MCF 10A (cell line): Measurements from ENCODE around the gene OSBPL2. TPM values are rescaled to one million over a fixed set of nuclear protein-coding genes. Genes with fewer than 3 reads are reported as not detected.

ENCODE experiments used
- BruUV-seq: library from RNA; stranded (reverse); fragments of 400-500 nt; replicated peaks from 2 replicates; lab custom pipeline; 2021; lab: Mats Ljungman, UMichigan
- CTCF ChIA-PET: fragments of 300-600 bp; sonication (Branson Sonifier 250); formaldehyde crosslinking; extraction: SDS; loops from one replicate; lab custom pipeline; 2021; ENCODE audit warnings: antibody characterized with exemption, inconsistent platforms; lab: Yijun Ruan, JAX
- POLR2A ChIA-PET: fragments of 300-600, 350-650 bp; sonication (Branson Sonifier 250); formaldehyde crosslinking; extraction: SDS; loops from one replicate; lab custom pipeline; 2020; ENCODE audit warnings: antibody characterized with exemption, inconsistent platforms; lab: Yijun Ruan, JAX
- DNase-seq: peaks from one replicate; pipeline ENCODE4 v3.0.0-alpha.2; 2018; ENCODE audit not compliant: unreplicated experiment
- H3K27ac Mint-ChIP-seq: one replicate; pipeline ENCODE4 v1.8.0; 2022; ENCODE audit warnings: mild to moderate bottlenecking, low read depth, mixed read lengths; ENCODE audit not compliant: unreplicated experiment
- H3K27me3 Mint-ChIP-seq: one replicate; pipeline ENCODE4 v1.8.0; 2022; ENCODE audit warnings: mixed read lengths; ENCODE audit not compliant: insufficient read depth, unreplicated experiment
- H3K36me3 Mint-ChIP-seq: one replicate; pipeline ENCODE4 v1.8.0; 2022; ENCODE audit warnings: mild to moderate bottlenecking, moderate library complexity, mixed read lengths; ENCODE audit not compliant: insufficient read depth, unreplicated experiment
- H3K4me1 Mint-ChIP-seq: one replicate; pipeline ENCODE4 v1.8.0; 2022; ENCODE audit warnings: mixed read lengths; ENCODE audit not compliant: insufficient read depth, unreplicated experiment
- H3K4me3 Mint-ChIP-seq: one replicate; pipeline ENCODE4 v1.8.0; 2022; ENCODE audit warnings: mild to moderate bottlenecking, moderate library complexity, mixed read lengths; ENCODE audit not compliant: unreplicated experiment
- H3K9me3 Mint-ChIP-seq: one replicate; pipeline ENCODE4 v1.8.0; 2022; ENCODE audit warnings: mixed read lengths; ENCODE audit not compliant: unreplicated experiment
- intact Hi-C: fragments of 100-400 bp; cut with micrococcal nuclease; formaldehyde crosslinking; loops from 2 replicates; pipeline ENCODE4 v1.14.1; 2022
- total RNA-seq: library from RNA; stranded (reverse); gene quantifications from 2 replicates; pipeline ENCODE4 v1.2.3, GENCODE V29; 2022
- TF ChIP-seq, protein P1 (sequence below): fragments of 200-600 bp; IDR thresholded peaks from one replicate; pipeline ENCODE4 v1.8.0; 2022; ENCODE audit warnings: antibody characterized with exemption, mild to moderate bottlenecking; ENCODE audit not compliant: unreplicated experiment

Gene OSBPL2
- total RNA-seq, 1 experiment from 2014 or later, result 38.8 TPM

DNA sequence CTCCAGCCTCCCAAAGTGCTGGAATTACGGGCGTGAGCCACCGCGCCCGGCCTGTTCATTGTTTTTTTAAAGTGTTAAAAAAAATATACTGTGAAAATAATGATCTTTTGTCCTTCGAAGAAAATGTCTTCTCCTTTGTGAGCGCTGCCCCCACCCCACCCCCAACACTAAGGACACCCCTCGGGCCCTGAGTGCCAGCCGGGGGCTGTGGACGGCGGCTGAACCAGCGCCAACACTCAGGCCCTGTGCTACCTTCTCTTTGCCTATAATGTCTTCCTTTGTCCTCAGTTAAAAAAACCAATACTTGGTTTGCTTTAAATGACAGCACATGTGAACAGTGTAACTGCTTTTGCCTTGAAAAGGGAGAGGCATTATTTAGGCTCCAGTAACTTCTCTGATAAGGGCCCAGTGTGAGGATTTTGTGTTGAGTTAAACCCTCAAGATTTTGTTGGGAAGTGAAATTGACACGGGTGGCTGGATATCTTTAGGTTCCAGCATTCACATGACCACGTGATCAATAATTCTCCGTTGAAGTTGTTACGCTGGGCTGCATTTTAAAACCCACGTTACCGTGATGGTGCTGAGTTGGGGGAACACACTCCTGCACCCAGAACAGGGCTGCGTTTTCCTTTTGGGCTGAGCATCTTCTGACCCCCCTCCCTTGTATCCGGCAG is 54.9 kb downstream of the OSBPL2 start:
- POLR2A ChIA-PET, result interaction anchor here (0.6 to 1.0 kb wide), 2 partner anchors 95 to 886 kb away, joined by 3 to 5 read pairs; no protein-coding TSS in a partner anchor
- Mint-ChIP-seq H3K27ac (no peak overlapping the region), H3K4me3 (no peak overlapping the region), H3K27me3 (no peaks in the 10 kb centered on the region), H3K9me3 (no peaks in the 10 kb centered on the region), H3K4me1 (no peaks in the 10 kb centered on the region), H3K36me3 (peaks cover 60% of the 10 kb centered on the region)
- TF ChIP-seq, protein P1, sequence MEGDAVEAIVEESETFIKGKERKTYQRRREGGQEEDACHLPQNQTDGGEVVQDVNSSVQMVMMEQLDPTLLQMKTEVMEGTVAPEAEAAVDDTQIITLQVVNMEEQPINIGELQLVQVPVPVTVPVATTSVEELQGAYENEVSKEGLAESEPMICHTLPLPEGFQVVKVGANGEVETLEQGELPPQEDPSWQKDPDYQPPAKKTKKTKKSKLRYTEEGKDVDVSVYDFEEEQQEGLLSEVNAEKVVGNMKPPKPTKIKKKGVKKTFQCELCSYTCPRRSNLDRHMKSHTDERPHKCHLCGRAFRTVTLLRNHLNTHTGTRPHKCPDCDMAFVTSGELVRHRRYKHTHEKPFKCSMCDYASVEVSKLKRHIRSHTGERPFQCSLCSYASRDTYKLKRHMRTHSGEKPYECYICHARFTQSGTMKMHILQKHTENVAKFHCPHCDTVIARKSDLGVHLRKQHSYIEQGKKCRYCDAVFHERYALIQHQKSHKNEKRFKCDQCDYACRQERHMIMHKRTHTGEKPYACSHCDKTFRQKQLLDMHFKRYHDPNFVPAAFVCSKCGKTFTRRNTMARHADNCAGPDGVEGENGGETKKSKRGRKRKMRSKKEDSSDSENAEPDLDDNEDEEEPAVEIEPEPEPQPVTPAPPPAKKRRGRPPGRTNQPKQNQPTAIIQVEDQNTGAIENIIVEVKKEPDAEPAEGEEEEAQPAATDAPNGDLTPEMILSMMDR, result no peak
- no peak for DNase-seq
- CTCF ChIA-PET, result interaction anchor here (1.1 to 1.4 kb wide), 2 partner anchors 8 to 9 kb away, joined by 3 to 4 read pairs; partner anchors contain the start of gene ADRM1
- no TSS peak for BruUV-seq
- intact Hi-C loops, result no loop called here

DNA sequence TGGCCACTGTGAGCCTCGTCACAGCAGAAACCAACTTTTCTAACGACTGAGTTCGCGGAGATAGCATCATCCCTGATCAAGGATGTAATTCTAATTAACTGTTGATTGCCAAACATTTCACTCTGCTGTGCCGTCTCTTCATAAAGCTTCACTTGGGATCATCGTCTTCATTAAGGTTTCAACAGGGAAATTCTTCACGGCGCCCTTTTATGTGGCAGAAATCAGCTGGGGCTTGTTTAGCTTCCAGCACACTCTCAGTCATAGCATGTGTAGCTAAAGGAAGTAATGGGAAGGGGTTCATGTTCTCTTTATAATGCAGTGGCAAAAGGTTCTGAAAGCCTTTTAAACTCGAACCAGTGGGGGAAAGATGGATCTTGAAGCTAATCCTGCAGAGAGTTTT is 55.6 kb downstream of the OSBPL2 start:
- no TSS peak for BruUV-seq
- H3K4me3 Mint-ChIP-seq, result no peak overlapping the region
- CTCF ChIA-PET, result interaction anchor here (0.7 to 1.1 kb wide), 2 partner anchors 8 to 514 kb away, joined by 3 to 4 read pairs; partner anchors contain the start of gene ADRM1
- H3K36me3 Mint-ChIP-seq, result peaks cover 58% of the 10 kb centered on the region
- no peak for DNase-seq
- TF ChIP-seq, protein P1, result no peak
- H3K27ac Mint-ChIP-seq, result no peak overlapping the region
- H3K27me3 Mint-ChIP-seq, result no peaks in the 10 kb centered on the region
- no peaks in the 10 kb centered on the region for H3K4me1 Mint-ChIP-seq
- POLR2A ChIA-PET, result interaction anchor here (0.7 to 1.0 kb wide), 2 partner anchors 11 to 95 kb away, joined by 3 read pairs; no protein-coding TSS in a partner anchor
- H3K9me3 Mint-ChIP-seq, result no peaks in the 10 kb centered on the region
- intact Hi-C loops, result no loop called here

DNA sequence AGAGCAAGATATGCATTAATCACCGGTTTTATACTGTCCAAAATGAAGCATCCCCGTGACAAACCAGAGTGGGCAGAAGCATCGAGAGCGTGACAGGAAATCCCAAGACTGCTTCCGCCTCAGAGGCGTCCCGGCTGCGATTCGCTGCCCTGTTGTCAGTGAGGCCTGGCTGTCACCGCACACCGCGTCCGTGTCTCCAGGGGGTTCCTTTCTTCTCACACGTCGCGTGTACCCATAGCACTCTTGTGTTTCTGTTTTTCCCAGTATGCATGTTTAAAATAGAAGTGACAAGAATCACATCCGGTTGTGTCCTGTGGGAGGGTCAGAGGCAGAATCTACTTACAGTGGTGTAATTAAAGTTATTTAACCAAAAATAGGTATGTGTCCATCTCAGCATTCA is 56.2 kb downstream of the OSBPL2 start:
- ChIA-PET POLR2A (interaction anchor here (0.7 to 1.0 kb wide), 2 partner anchors 11 to 94 kb away, joined by 3 read pairs; no protein-coding TSS in a partner anchor), CTCF (interaction anchor here (0.7 to 1.1 kb wide), 2 partner anchors 8 to 513 kb away, joined by 3 to 4 read pairs; partner anchors contain the start of gene ADRM1)
- no peaks in the 10 kb centered on the region for H3K4me1 Mint-ChIP-seq
- DNase-seq, result no peak
- H3K4me3 Mint-ChIP-seq, result no peak overlapping the region
- BruUV-seq, result no TSS peak
- no peak overlapping the region for H3K27ac Mint-ChIP-seq
- intact Hi-C loops, result no loop called here
- peaks cover 54% of the 10 kb centered on the region for H3K36me3 Mint-ChIP-seq
- TF ChIP-seq, protein P1, result no peak
- no peaks in the 10 kb centered on the region for H3K27me3 Mint-ChIP-seq
- H3K9me3 Mint-ChIP-seq, result no peaks in the 10 kb centered on the region

DNA sequence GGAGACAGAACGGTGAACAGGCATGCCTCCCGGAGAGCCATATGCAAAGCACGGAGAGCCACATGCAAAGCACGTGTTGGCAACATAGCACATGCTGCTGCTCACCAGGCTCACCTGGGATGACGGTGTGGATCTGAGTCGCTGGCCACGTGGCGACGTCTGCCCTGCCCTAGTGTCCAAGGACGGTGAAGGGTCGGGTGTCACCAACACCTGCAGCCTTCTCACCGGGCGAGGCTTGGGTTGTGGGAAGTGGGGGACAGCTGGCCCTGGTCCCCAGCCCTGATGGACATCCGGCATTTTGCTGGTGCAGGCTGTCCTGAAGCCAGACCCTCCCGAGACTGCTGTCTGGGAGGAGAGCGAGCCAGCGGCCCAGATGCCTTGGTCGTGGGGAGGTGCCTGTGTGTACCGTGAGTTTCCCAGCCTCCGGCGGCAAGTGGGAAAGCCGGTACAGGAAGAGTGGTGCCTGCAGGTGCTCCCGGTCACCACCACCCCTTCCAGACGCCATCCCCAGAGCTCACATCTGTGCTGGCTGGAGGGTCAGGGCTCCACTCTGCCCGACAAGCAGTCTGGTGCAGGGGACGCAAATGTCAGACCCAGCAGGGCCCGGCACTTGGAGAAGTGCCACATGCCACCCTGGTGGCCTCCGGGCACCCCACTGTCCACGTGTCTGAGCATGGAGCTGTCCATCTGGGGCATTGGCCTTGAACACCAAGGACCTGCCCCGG is 58.6 kb downstream of the OSBPL2 start:
- Mint-ChIP-seq H3K27me3 (no peaks in the 10 kb centered on the region), H3K4me1 (peaks cover 5% of the 10 kb centered on the region), H3K36me3 (peaks cover 55% of the 10 kb centered on the region), H3K9me3 (no peaks in the 10 kb centered on the region), H3K4me3 (no peak overlapping the region), H3K27ac (no peak overlapping the region)
- TF ChIP-seq, protein P1, result no peak
- no TSS peak for BruUV-seq
- POLR2A ChIA-PET, result interaction anchor here (0.9 kb wide), 1 partner anchor 20 kb away, joined by 3 read pairs; no protein-coding TSS in a partner anchor
- intact Hi-C loops, result no loop called here
- no peak for DNase-seq
- CTCF ChIA-PET, result interaction anchor here (0.6 to 0.8 kb wide), 2 partner anchors 86 to 149 kb away, joined by 3 to 6 read pairs; no protein-coding TSS in a partner anchor
